Sigmoid colon (tissue), 7 donors: ENCODE results near the gene COMMD7. TPM values are rescaled to one million over a fixed set of nuclear protein-coding genes. Genes with fewer than 3 reads are reported as not detected.
"Not testable (repeated sequence)": the region's sequence is repeated elsewhere in the genome, so short reads cannot be mapped to it uniquely, and the experiment has no call there.

Experiments
- DNase-seq: peaks from one replicate; pipeline ENCODE4 v3.0.0-alpha.2; 2019
- H3K27ac ChIP-seq, 4 donors: fragments of 200-600 bp; sonication (generic); one replicate each; pipeline ENCODE4 v1.5.1; 2016 to 2019; ENCODE audit warnings: mild to moderate bottlenecking in 1 of 4
- H3K27me3 ChIP-seq, 3 donors: fragments of 200-600 bp; sonication (generic); one replicate each; pipeline ENCODE4 v1.5.1; 2019; ENCODE audit warnings: mild to moderate bottlenecking in 1 of 3
- H3K36me3 ChIP-seq, 4 donors: fragments of 200-600 bp; sonication (generic); one replicate each; pipeline ENCODE4 v1.5.1; 2016 to 2019
- H3K4me1 ChIP-seq, 4 donors: fragments of 200-600 bp; sonication (generic); one replicate each; pipeline ENCODE4 v1.5.1; 2017 to 2019
- H3K4me3 ChIP-seq, 4 donors: fragments of 200-600 bp; sonication (generic); one replicate each; pipeline ENCODE4 v1.5.1; 2017 to 2019; ENCODE audit warnings: mild to moderate bottlenecking in 2 of 4, moderate library complexity in 1 of 4
- H3K9me3 ChIP-seq, 4 donors: fragments of 200-600 bp in 3 of 4; sonication (generic) in 3 of 4; one replicate each; pipeline versions ENCODE4 v1.5.1 to v1.6.1; 2013 to 2019
- CTCF ChIP-seq, 4 experiments: fragments of 450-650 bp in 3 of 4; fragments of 200-600 bp in 1 of 4; IDR thresholded peaks; one replicate each; pipeline ENCODE4 v1.5.1; 2016 to 2019; ENCODE audit warnings: antibody characterized with exemption in 4 of 4, mild to moderate bottlenecking in 3 of 4, moderate library complexity in 2 of 4
- EP300 ChIP-seq, 4 donors: sonication (generic); formaldehyde crosslinking; IDR thresholded peaks; one replicate each; pipeline ENCODE4 v1.6.1; 2017; ENCODE audit warnings: antibody characterized with exemption in 4 of 4
- POLR2A ChIP-seq, 2 donors: fragments of 450-650 bp; IDR thresholded peaks; one replicate each; pipeline ENCODE4 v1.6.1; 2016; ENCODE audit warnings: antibody characterized with exemption in 2 of 2, mild to moderate bottlenecking in 2 of 2, moderate library complexity in 2 of 2
- POLR2AphosphoS5 ChIP-seq, 4 donors: sonication (generic); formaldehyde crosslinking; IDR thresholded peaks; one replicate each; pipeline ENCODE4 v1.6.1; 2017; ENCODE audit warnings: antibody characterized with exemption in 4 of 4
- WGBS, 2 donors: extraction: QIAGEN DNeasy Blood & Tissue Kit; methylation state at CpG; one replicate each; pipeline ENCODE4 v1.1.7; 2013; 5-methylcytosine and 5-hydroxymethylcytosine counted together
- intact Hi-C: fragments of 100-400 bp; cut with DNase I; formaldehyde crosslinking; loops from one replicate; pipeline ENCODE4 v1.15.1; 2023
- polyA plus RNA-seq, 3 donors: library from polyadenylated mRNA; stranded (reverse); fragments of 200-250 nt; gene quantifications; one replicate each; pipeline ENCODE4 v1.2.3, GENCODE V29; 2013
- total RNA-seq, 4 donors: library from RNA; depleted of rRNA; stranded (reverse); fragments of >200 nt; gene quantifications; one replicate each; pipeline ENCODE4 v1.1.0, GENCODE V29; 2016
- donor health status: healthy with polysubstance abuse.
- donor health status: Bipolar disorder and iron deficiency.
- donor health status: healthy.

Gene COMMD7
- total and polyA plus RNA-seq, 7 donors = 26.3 to 68.0 (median 45.1) TPM

GRCh38 chr20:32697608-32698007 is 45.7 kb downstream of the COMMD7 start:
- no peak overlapping the region for H3K4me3 ChIP-seq
- TF ChIP-seq POLR2AphosphoS5 (IDR thresholded peaks at IDR 0.05) (no peak), POLR2A (IDR thresholded peaks at IDR 0.05) (no peak), EP300 (IDR thresholded peaks at IDR 0.05) (no peak), CTCF (IDR thresholded peaks at IDR 0.05) (no peak)
- H3K27ac ChIP-seq = no peak overlapping the region
- H3K4me1 ChIP-seq = no peaks in the 10 kb centered on the region
- no peaks in the 10 kb centered on the region for H3K9me3 ChIP-seq
- intact Hi-C loops = no loop called here
- WGBS, 2 donors = 96 to 98% methylated on average over 3 of the region's 3 CpGs
- H3K36me3 ChIP-seq = peaks cover 0 to 23% (median 4%) of the 10 kb centered on the region in 4 donors
- H3K27me3 ChIP-seq = no peaks in the 10 kb centered on the region
- DNase-seq = no peak

DNA sequence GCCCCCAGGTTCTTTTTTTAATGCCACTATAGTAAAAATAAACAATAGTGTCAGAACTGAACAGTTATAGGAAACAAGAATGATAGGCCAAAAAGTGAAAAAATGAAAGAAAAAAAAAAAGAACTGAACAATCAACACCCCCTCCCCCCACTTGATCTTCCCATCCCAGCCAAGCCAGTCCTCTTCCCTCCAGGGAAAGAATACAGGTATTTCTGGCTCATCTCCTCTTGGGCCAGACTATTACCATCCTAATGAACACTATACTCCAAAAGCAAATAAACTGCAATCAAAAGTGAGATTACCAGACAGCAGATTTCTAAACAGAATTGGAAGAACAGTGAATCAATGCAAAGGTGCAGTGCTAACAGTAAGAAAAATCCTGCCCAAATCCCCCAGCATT is 48.2 kb downstream of the COMMD7 start:
- DNase-seq = no peak
- intact Hi-C loops = no loop called here
- peaks cover 0 to 16% (median 0%) of the 10 kb centered on the region in 4 donors for H3K36me3 ChIP-seq

DNA sequence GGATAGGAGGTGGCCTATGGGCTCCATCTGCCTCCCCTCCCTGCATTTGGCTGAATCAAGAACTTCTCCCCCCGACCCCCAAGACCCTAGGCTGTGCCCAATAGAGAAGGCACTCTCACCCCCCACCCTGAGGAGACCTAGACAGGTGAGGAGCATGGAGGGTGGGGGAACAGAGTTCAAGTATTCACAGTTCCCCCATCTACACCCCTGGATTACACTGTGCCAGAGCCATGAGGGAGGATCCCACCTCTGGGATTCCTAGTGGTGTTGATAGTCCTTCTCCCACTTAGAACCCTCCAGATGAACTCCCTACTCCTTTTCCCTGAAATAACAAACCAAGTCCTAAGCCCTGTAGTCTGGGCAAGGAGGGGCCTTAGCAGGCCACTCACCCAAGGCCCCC is 54.3 kb downstream of the COMMD7 start:
- H3K4me1 ChIP-seq, H3K4me3 ChIP-seq, intact Hi-C loops, DNase-seq, H3K9me3 ChIP-seq, H3K27ac ChIP-seq, H3K27me3 ChIP-seq, H3K36me3 ChIP-seq: not testable (repeated sequence)
- 83 to 91% methylated on average over 1 of the region's 1 CpG for WGBS, 2 donors

More for the DNA sequence above, 48.2 kb downstream of the COMMD7 start:
- Histone ChIP-seq H3K4me1 (no peaks in the 10 kb centered on the region), H3K27me3 (no peaks in the 10 kb centered on the region), H3K9me3 (no peaks in the 10 kb centered on the region), H3K27ac (no peak overlapping the region), H3K4me3 (no peak overlapping the region)
- TF ChIP-seq POLR2AphosphoS5 (IDR thresholded peaks at IDR 0.05) = no peak
- no peak for TF ChIP-seq POLR2A (IDR thresholded peaks at IDR 0.05)
- no peak for TF ChIP-seq CTCF (IDR thresholded peaks at IDR 0.05)

DNA sequence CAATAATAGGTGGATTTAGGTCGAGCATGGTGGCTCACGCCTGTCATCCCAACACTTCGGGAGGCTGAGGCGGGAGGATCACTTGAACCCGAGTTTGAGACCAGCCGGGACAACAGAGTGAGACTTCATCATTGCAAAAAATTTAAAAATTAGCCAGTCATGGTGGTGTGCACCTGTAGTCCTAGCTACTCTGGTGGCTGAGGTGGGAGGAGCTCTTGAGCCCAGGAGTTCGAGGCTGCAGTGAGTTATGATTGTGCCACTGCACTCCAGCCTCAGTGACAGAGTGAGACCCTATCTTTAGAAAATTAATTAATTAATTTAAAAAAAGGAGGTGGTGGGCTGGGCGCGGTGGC is 56.1 kb downstream of the COMMD7 start:
- no peak for DNase-seq
- H3K27ac ChIP-seq = no peak overlapping the region
- H3K27me3 ChIP-seq = no peaks in the 10 kb centered on the region
- intact Hi-C loops = no loop called here
- H3K9me3 ChIP-seq = no peaks in the 10 kb centered on the region
- H3K4me3 ChIP-seq = no peak overlapping the region
- peaks cover 0 to 6% (median 0%) of the 10 kb centered on the region in 4 donors for H3K4me1 ChIP-seq
- WGBS, 2 donors = 93 to 94% methylated on average over 9 of the region's 9 CpGs
- H3K36me3 ChIP-seq = peaks cover 0 to 3% (median 0%) of the 10 kb centered on the region in 4 donors
- TF ChIP-seq POLR2AphosphoS5 (IDR thresholded peaks at IDR 0.05) (no peak), EP300 (IDR thresholded peaks at IDR 0.05) (no peak), POLR2A (IDR thresholded peaks at IDR 0.05) (no peak), CTCF (IDR thresholded peaks at IDR 0.05) (no peak)

GRCh38 chr20:32686530-32687179 is 56.6 kb downstream of the COMMD7 start:
- Histone ChIP-seq H3K9me3 (no peaks in the 10 kb centered on the region), H3K4me1 (peaks cover 0 to 6% (median 0%) of the 10 kb centered on the region in 4 donors), H3K36me3 (peaks cover 0 to 3% (median 0%) of the 10 kb centered on the region in 4 donors), H3K27ac (no peak overlapping the region), H3K4me3 (no peak overlapping the region), H3K27me3 (no peaks in the 10 kb centered on the region)
- no peak for DNase-seq
- intact Hi-C loops = no loop called here
- 97 to 99% methylated on average over 10 of the region's 10 CpGs for WGBS, 2 donors
- no peak for TF ChIP-seq POLR2A (IDR thresholded peaks at IDR 0.05)
- no peak for TF ChIP-seq EP300 (IDR thresholded peaks at IDR 0.05)
- no peak for TF ChIP-seq POLR2AphosphoS5 (IDR thresholded peaks at IDR 0.05)
- no peak for TF ChIP-seq CTCF (IDR thresholded peaks at IDR 0.05)
